HEK293 (cell line): ENCODE data around the gene KIF19.
A peak's percentile ranks its signal among the peaks of the same experiment; 100 is the strongest.
"Not testable (repeated sequence)": the region's sequence is repeated elsewhere in the genome, so short reads cannot be mapped to it uniquely, and the experiment has no call there.

Source experiments
- CTCF ChIA-PET: fragments of 350-600 bp; formaldehyde crosslinking; extraction: SDS; loops from one replicate; lab custom pipeline; 2021; ENCODE audit warnings: antibody characterized with exemption; lab: Yijun Ruan, JAX
- POLR2A ChIA-PET: fragments of 300-600 bp; formaldehyde crosslinking; extraction: SDS; loops from one replicate; lab custom pipeline; 2020; ENCODE audit warnings: antibody characterized with exemption, inconsistent platforms; lab: Yijun Ruan, JAX
- H3K27ac ChIP-seq: fragments of 200-500 bp; sonication (Bioruptor generic); 2 replicates; pipeline ENCODE4 v1.5.1; 2014; ENCODE audit warnings: low read depth, low read length, control low read depth, inconsistent platforms; ENCODE audit errors: extremely low read depth
- H3K36me3 ChIP-seq, 2 experiments: fragments of 200-500 bp in 1 of 2; sonication (Bioruptor generic) in 1 of 2; 1 replicate in 1 of 2; 2 replicates in 1 of 2; pipeline ENCODE4 v1.5.1; 2014 to 2017; ENCODE audit warnings: inconsistent platforms in 2 of 2, low read length in 2 of 2; ENCODE audit not compliant: control insufficient read depth in 2 of 2, insufficient read depth in 1 of 2
- H3K4me1 ChIP-seq: fragments of 200-500 bp; sonication (Bioruptor generic); 2 replicates; pipeline ENCODE4 v1.5.1; 2014; ENCODE audit warnings: mild to moderate bottlenecking, low read length, inconsistent platforms; ENCODE audit not compliant: control insufficient read depth, insufficient read depth
- H3K4me3 ChIP-seq: 2 replicates; pipeline ENCODE4 v1.5.1; 2011; ENCODE audit warnings: low read depth, mild to moderate bottlenecking, control low read depth, low read length, moderate library complexity
- H3K9me3 ChIP-seq: fragments of 200-500 bp; sonication (Bioruptor generic); 2 replicates; pipeline ENCODE4 v1.5.1; 2014; ENCODE audit warnings: low read depth, low read length, inconsistent platforms; ENCODE audit not compliant: control insufficient read depth, insufficient read depth
- YY2 ChIP-seq: fragments of 450-650 bp; formaldehyde crosslinking; IDR thresholded peaks from 2 replicates; pipeline ENCODE4 v1.5.1; 2016; ENCODE audit warnings: missing biosample characterization, missing genetic modification characterization
- ZBTB17 ChIP-seq: fragments of 450-650 bp; formaldehyde crosslinking; IDR thresholded peaks from 2 replicates; pipeline ENCODE4 v1.5.1; 2016; ENCODE audit warnings: missing biosample characterization, missing genetic modification characterization
- ZNF223 ChIP-seq: fragments of 450-650 bp; formaldehyde crosslinking; IDR thresholded peaks from 2 replicates; pipeline ENCODE4 v1.5.1; 2016; ENCODE audit warnings: missing biosample characterization, missing genetic modification characterization
- ZNF311 ChIP-seq: fragments of 450-650 bp; formaldehyde crosslinking; IDR thresholded peaks from 2 replicates; pipeline ENCODE4 v1.5.1; 2017; ENCODE audit warnings: missing biosample characterization, missing genetic modification characterization, borderline replicate concordance
- ZNF416 ChIP-seq: fragments of 450-650 bp; formaldehyde crosslinking; IDR thresholded peaks from 2 replicates; pipeline ENCODE4 v1.5.1; 2016; ENCODE audit warnings: missing biosample characterization, missing genetic modification characterization
- ZNF501 ChIP-seq: fragments of 450-650 bp; formaldehyde crosslinking; IDR thresholded peaks from 2 replicates; pipeline ENCODE4 v1.5.1; 2016; ENCODE audit warnings: missing biosample characterization, missing genetic modification characterization
- ZNF621 ChIP-seq: fragments of 450-650 bp; formaldehyde crosslinking; IDR thresholded peaks from 2 replicates; pipeline ENCODE4 v1.5.1; 2017; ENCODE audit warnings: missing biosample characterization, missing genetic modification characterization
- ZNF624 ChIP-seq: fragments of 450-650 bp; formaldehyde crosslinking; IDR thresholded peaks from 2 replicates; pipeline ENCODE4 v1.5.1; 2017; ENCODE audit warnings: missing biosample characterization, missing genetic modification characterization
- ZSCAN16 ChIP-seq: fragments of 450-650 bp; formaldehyde crosslinking; IDR thresholded peaks from 2 replicates; pipeline ENCODE4 v1.5.1; 2016; ENCODE audit warnings: missing biosample characterization, missing genetic modification characterization
- ZSCAN23 ChIP-seq: fragments of 450-650 bp; formaldehyde crosslinking; IDR thresholded peaks from 2 replicates; pipeline ENCODE4 v1.5.1; 2016; ENCODE audit warnings: missing biosample characterization, missing genetic modification characterization
- TF ChIP-seq, protein P1 (sequence below): fragments of 450-650 bp; formaldehyde crosslinking; IDR thresholded peaks from 2 replicates; pipeline ENCODE4 v1.5.1; 2016; ENCODE audit warnings: missing biosample characterization, missing genetic modification characterization
- TF ChIP-seq, protein P2 (sequence below): fragments of 450-650 bp; formaldehyde crosslinking; IDR thresholded peaks from 2 replicates; pipeline ENCODE4 v1.5.1; 2016; ENCODE audit warnings: missing biosample characterization, missing genetic modification characterization
- TF ChIP-seq, protein P3 (sequence below): fragments of 450-650 bp; formaldehyde crosslinking; IDR thresholded peaks from 2 replicates; pipeline ENCODE4 v1.5.1; 2017; ENCODE audit warnings: missing biosample characterization, missing genetic modification characterization

KIF19 gene

DNA sequence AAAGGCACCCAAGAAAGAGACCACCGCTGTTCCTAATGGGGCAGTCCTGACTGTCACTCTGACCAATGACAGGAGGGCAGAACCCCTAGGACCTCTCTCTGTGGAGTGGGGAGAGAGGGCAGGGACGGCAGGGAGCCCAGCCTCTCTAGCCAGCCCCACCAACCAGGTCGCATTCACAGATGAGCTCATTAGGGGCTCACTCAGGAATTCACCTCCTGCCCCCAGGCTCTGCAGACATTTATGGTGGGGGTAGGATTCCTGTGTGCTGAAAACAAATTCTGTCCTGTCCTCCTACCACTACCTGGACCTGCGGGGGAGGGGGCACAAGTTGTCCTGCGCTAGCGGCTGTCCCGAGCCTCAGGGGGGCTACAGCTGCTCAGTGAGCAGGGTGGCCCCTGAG lies 78.2 kb downstream of the KIF19 start:
- ChIA-PET POLR2A (interaction anchor here (0.6 kb wide), 1 partner anchor 18 kb away, joined by 3 read pairs; no protein-coding TSS in a partner anchor), CTCF (interaction anchor here (9.1 kb wide), 1 partner anchor 51 kb away, joined by 61 read pairs; no protein-coding TSS in a partner anchor)
- Histone ChIP-seq H3K27ac (no peak overlapping the region), H3K4me1 (no peaks in the 10 kb centered on the region), H3K4me3 (no peak overlapping the region), H3K9me3 (no peaks in the 10 kb centered on the region)
- TF ChIP-seq, protein P1, sequence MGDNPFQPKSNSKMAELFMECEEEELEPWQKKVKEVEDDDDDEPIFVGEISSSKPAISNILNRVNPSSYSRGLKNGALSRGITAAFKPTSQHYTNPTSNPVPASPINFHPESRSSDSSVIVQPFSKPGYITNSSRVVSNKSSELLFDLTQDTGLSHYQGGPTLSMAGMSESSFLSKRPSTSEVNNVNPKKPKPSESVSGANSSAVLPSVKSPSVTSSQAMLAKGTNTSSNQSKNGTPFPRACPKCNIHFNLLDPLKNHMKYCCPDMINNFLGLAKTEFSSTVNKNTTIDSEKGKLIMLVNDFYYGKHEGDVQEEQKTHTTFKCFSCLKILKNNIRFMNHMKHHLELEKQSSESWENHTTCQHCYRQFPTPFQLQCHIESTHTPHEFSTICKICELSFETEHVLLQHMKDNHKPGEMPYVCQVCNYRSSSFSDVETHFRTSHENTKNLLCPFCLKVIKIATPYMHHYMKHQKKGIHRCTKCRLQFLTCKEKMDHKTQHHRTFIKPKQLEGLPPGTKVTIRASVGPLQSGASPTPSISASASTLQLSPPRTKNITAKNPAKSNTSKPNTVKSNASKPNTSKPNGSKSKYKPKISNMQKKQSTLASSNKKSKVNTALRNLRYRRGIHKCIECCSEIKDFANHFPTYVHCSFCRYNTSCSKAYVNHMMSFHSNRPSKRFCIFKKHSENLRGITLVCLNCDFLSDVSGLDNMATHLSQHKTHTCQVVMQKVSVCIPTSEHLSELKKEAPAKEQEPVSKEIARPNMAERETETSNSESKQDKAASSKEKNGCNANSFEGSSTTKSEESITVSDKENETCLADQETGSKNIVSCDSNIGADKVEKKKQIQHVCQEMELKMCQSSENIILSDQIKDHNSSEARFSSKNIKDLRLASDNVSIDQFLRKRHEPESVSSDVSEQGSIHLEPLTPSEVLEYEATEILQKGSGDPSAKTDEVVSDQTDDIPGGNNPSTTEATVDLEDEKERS, result no peak
- TF ChIP-seq ZNF416 (tag by site-specific recombination) (no peak), ZSCAN23 (tag by site-specific recombination) (no peak), ZNF621 (tag by site-specific recombination) (no peak), ZNF311 (tag by site-specific recombination) (no peak), YY2 (tag by site-specific recombination) (no peak), ZNF501 (tag by site-specific recombination) (no peak), ZNF223 (tag by site-specific recombination) (no peak), ZNF624 (tag by site-specific recombination) (no peak)
- TF ChIP-seq, protein P2, sequence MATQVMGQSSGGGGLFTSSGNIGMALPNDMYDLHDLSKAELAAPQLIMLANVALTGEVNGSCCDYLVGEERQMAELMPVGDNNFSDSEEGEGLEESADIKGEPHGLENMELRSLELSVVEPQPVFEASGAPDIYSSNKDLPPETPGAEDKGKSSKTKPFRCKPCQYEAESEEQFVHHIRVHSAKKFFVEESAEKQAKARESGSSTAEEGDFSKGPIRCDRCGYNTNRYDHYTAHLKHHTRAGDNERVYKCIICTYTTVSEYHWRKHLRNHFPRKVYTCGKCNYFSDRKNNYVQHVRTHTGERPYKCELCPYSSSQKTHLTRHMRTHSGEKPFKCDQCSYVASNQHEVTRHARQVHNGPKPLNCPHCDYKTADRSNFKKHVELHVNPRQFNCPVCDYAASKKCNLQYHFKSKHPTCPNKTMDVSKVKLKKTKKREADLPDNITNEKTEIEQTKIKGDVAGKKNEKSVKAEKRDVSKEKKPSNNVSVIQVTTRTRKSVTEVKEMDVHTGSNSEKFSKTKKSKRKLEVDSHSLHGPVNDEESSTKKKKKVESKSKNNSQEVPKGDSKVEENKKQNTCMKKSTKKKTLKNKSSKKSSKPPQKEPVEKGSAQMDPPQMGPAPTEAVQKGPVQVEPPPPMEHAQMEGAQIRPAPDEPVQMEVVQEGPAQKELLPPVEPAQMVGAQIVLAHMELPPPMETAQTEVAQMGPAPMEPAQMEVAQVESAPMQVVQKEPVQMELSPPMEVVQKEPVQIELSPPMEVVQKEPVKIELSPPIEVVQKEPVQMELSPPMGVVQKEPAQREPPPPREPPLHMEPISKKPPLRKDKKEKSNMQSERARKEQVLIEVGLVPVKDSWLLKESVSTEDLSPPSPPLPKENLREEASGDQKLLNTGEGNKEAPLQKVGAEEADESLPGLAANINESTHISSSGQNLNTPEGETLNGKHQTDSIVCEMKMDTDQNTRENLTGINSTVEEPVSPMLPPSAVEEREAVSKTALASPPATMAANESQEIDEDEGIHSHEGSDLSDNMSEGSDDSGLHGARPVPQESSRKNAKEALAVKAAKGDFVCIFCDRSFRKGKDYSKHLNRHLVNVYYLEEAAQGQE (tag by site-specific recombination), result no peak
- TF ChIP-seq, all 188 proteins: peak for 0
- H3K36me3 ChIP-seq, result no peaks in the 10 kb centered on the region

DNA sequence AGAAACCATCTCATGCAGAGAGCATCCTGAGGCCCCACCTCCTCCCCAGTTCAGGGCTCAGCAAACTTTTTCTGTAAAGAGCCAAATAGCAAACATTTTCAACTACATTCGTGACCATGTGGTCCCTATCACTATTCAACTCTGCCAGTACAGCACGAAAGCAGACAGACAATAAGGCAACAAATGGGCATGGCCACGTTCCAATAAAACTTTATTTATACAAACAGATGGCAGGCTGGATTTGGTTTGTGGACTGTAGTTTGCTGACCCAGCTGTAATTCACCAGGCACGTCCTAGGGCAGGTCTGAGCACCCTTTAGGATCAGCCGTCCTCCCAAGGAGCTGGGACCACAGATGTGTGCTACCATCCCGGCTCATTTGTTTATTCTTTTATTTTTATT lies 78.8 kb downstream of the KIF19 start:
- peak; percentile 43 for TF ChIP-seq ZBTB17 (tag by site-specific recombination)
- 0 out of 2 replicates have a peak, but pooled peaks have one; percentile 12 for TF ChIP-seq ZSCAN16 (tag by site-specific recombination)
- TF ChIP-seq, protein P3, sequence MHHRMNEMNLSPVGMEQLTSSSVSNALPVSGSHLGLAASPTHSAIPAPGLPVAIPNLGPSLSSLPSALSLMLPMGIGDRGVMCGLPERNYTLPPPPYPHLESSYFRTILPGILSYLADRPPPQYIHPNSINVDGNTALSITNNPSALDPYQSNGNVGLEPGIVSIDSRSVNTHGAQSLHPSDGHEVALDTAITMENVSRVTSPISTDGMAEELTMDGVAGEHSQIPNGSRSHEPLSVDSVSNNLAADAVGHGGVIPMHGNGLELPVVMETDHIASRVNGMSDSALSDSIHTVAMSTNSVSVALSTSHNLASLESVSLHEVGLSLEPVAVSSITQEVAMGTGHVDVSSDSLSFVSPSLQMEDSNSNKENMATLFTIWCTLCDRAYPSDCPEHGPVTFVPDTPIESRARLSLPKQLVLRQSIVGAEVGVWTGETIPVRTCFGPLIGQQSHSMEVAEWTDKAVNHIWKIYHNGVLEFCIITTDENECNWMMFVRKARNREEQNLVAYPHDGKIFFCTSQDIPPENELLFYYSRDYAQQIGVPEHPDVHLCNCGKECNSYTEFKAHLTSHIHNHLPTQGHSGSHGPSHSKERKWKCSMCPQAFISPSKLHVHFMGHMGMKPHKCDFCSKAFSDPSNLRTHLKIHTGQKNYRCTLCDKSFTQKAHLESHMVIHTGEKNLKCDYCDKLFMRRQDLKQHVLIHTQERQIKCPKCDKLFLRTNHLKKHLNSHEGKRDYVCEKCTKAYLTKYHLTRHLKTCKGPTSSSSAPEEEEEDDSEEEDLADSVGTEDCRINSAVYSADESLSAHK, result no peak
- TF ChIP-seq, all 188 proteins: peak for 2
- CTCF ChIA-PET, result interaction anchor here (1.2 to 9.1 kb wide), 2 partner anchors 13 to 51 kb away, joined by 4 to 61 read pairs; no protein-coding TSS in a partner anchor
- Histone ChIP-seq H3K4me1 (no peaks in the 10 kb centered on the region), H3K9me3 (no peaks in the 10 kb centered on the region), H3K27ac (no peak overlapping the region), H3K36me3 (no peaks in the 10 kb centered on the region), H3K4me3 (no peak overlapping the region)
- POLR2A ChIA-PET, result interaction anchor here (0.6 kb wide), 1 partner anchor 19 kb away, joined by 3 read pairs; no protein-coding TSS in a partner anchor

DNA sequence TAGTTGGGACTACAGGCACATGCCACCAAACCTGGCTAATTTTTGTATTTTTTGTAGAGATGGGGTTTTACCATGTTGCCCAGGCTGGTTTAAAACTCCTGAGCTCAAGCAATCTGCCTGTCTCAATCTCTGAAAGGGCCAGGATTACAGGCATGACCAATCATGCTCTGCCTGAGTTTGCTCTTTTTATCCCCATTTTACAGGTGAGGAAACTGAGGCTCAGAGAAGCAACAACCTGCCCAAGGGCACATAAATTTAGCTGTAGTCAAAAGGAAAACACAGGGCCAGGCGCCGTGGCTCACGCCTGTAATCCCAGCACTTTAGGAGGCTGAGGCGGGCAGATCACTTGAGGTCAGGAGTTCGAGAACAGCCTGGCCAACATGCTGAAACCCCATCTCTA lies 79.3 kb downstream of the KIF19 start:
- CTCF ChIA-PET, result interaction anchor here (0.9 to 9.1 kb wide), 3 partner anchors 13 to 50 kb away, joined by 4 to 61 read pairs (median 5); no protein-coding TSS in a partner anchor
- POLR2A ChIA-PET, result not testable (repeated sequence)

More for the DNA sequence above, 79.3 kb downstream of the KIF19 start:
- H3K9me3 ChIP-seq, H3K4me1 ChIP-seq, H3K36me3 ChIP-seq, H3K4me3 ChIP-seq, H3K27ac ChIP-seq: not testable (repeated sequence)
